Daoy (cell line): ENCODE results near the gene FUT4. TPM values are rescaled to one million over a fixed set of nuclear protein-coding genes. Genes with fewer than 3 reads are reported as not detected.
"Not testable (repeated sequence)": the region's sequence is repeated elsewhere in the genome, so short reads cannot be mapped to it uniquely, and the experiment has no call there.

ENCODE experiments used
- DNase-seq: peaks from one replicate; pipeline ENCODE4 v3.0.0-alpha.2; 2015; ENCODE audit warnings: low read depth
- total RNA-seq: library from RNA; depleted of rRNA; stranded (reverse); fragments of >200 nt; shearing (Covaris generic); gene quantifications from 2 replicates; pipeline ENCODE4 v1.2.3, GENCODE V29; 2014

Gene FUT4
- total RNA-seq, 1 experiment from 2014 or later, result 2.5 TPM

- DNase-seq, result no peak
Observed at GRCh38 chr11:94533206-94533605, 10.5 kb upstream of the FUT4 start.

- no peak for DNase-seq
Observed at GRCh38 chr11:94533696-94534630, 9.8 kb upstream of the FUT4 start.

- DNase-seq, result no peak
Observed at GRCh38 chr11:94536386-94536785, 7.3 kb upstream of the FUT4 start.

GRCh38 chr11:94537031-94537600 lies 6.6 kb upstream of the FUT4 start:
- DNase-seq, result no peak

- DNase-seq, result no peak
Observed at GRCh38 chr11:94539420-94539819, 4.3 kb upstream of the FUT4 start.

DNA sequence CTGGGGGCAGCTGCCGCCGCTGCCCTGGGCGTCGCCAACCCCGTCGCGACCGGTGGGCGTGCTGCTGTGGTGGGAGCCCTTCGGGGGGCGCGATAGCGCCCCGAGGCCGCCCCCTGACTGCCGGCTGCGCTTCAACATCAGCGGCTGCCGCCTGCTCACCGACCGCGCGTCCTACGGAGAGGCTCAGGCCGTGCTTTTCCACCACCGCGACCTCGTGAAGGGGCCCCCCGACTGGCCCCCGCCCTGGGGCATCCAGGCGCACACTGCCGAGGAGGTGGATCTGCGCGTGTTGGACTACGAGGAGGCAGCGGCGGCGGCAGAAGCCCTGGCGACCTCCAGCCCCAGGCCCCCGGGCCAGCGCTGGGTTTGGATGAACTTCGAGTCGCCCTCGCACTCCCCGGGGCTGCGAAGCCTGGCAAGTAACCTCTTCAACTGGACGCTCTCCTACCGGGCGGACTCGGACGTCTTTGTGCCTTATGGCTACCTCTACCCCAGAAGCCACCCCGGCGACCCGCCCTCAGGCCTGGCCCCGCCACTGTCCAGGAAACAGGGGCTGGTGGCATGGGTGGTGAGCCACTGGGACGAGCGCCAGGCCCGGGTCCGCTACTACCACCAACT lies 1.0 kb downstream of the FUT4 start:
- DNase-seq, result no peak

GRCh38 chr11:94545264-94546161 lies 1.8 kb downstream of the FUT4 start:
- DNase-seq, result no peak

DNA sequence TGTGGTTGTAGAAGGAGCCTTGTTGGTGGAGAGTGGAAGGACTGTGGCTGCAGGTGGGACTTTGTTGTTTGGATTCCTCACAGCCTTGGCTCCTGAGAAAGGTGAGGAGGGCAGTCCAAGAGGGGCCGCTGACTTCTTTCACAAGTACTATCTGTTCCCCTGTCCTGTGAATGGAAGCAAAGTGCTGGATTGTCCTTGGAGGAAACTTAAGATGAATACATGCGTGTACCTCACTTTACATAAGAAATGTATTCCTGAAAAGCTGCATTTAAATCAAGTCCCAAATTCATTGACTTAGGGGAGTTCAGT lies 2.4 kb downstream of the FUT4 start:
- no peak for DNase-seq

GRCh38 chr11:94546886-94547285 lies 3.2 kb downstream of the FUT4 start:
- DNase-seq, result no peak

DNA sequence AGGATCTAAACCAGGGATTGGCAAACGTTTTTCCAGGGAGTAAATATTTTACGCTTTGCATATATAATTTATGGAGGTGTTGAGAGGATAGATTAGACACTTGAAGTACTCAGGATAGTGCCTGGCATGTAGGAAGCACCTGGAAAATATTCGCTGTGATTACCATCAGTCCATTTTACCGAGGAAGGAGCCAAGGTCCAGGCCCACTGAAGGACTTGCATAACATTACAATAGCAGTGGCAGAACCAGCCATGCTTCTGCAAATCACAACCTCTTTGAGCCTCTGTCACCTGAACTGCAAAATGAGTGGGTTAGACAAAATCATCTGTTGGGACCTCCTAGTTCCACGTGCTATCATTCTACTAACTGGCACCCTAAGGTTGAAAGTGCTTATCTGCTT lies 5.4 kb downstream of the FUT4 start:
- DNase-seq, result no peak

DNA sequence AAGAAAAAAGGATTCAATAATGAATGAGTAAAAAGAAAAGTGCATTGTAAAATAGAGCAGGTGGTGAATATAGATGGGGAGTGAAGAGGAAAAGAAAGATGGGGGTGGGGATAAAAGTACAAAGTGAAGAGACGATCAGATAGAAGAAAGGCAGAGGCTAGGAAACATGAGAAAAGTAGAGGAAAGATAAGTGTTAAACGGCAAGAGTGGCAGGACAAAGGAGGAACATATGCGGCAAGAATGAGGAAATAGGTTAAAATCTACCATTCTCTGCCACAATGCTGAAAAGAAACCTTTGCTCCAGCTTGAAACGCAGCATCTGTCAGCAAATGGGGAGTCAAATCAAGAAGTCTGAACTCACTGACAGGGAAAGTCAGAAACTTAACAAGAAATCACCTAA lies 6.8 kb downstream of the FUT4 start:
- DNase-seq, result no peak

- DNase-seq, result peak; percentile 58
Observed at GRCh38 chr11:94553938-94554337, 10.2 kb downstream of the FUT4 start.

DNA sequence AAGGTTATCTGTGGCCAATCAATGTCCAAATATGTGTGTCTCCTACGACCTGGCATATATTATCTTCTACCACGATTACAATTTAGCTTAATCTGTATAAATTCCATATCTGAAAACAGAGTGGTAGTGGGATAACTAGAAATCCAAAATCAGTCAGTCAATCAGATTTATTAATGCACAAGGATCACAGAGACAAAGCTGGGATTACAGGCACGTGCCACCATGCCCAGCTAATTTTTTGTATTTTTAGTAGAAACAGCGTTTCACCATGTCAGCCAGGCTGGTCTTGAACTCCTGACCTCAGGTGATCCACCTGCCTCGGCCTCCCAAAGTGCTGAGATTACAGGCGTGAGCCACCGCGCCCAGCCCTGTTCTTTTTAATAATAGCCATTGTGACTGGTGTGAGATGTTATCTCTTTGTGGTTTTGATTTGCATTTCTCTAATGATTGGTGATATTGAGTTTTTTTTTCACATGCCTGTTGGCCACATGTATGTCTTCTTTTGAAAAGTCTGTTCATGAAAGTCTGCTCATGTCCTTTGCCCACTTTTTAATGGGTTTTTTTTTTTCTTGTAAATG lies 12.1 kb downstream of the FUT4 start:
- DNase-seq, result not testable (repeated sequence)

GRCh38 chr11:94557421-94557820 lies 13.7 kb downstream of the FUT4 start:
- no peak for DNase-seq

GRCh38 chr11:94557992-94558391 lies 14.3 kb downstream of the FUT4 start:
- no peak for DNase-seq

GRCh38 chr11:94558468-94558867 lies 14.7 kb downstream of the FUT4 start:
- DNase-seq, result no peak

GRCh38 chr11:94558932-94559331 lies 15.2 kb downstream of the FUT4 start:
- DNase-seq, result no peak

GRCh38 chr11:94559361-94559760 lies 15.6 kb downstream of the FUT4 start:
- no peak for DNase-seq

DNA sequence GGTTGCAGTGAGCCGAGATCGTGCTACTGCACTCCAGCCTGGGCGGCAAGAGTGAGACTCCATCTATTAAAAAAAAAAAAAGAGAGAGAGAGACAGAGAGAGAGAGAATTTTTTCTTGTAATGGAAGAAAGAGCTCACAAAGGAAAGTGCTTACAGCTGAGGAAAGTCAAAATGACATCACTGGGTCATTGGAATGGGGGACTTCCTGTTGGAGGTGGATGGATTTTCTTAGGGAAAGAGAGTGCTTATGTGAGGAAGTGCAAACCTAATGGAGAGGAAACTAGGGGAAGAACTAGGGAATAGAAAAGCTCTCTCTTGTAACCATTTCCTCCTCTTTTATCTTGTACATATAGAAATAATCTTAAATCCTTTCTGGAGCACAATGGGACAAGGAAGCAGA lies 17.1 kb downstream of the FUT4 start:
- DNase-seq, result no peak

DNA sequence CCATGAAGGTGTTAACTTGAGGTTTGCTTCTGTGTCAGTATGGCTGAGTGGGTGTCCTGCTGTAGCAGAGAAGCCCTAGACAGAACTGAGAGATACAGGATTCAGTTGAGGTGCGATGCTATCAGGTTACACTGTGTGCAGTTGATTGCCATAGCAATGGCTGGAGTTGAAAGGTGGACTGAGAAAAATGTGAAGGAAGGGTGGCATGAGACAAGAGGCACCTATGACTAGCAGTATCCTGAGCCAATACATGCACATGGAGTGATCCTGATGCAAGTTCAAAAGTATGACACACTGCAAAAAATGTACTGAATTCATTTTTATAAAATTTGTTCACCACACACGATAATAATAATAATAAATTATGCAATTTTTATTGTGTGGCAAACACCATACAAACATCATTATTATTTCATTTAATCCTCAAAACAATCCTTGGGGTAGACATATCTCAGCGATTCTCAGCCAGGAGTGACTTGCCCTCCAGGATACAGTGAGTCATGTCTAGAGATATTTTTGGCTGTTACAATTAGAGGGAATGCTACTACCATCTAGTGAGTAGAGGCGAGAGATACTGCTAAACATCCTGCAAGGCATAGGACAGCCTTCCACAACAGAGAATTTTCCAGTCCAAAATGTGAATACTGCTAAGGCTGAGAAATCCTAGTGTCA lies 19.6 kb downstream of the FUT4 start:
- DNase-seq, result peak; percentile 55

DNA sequence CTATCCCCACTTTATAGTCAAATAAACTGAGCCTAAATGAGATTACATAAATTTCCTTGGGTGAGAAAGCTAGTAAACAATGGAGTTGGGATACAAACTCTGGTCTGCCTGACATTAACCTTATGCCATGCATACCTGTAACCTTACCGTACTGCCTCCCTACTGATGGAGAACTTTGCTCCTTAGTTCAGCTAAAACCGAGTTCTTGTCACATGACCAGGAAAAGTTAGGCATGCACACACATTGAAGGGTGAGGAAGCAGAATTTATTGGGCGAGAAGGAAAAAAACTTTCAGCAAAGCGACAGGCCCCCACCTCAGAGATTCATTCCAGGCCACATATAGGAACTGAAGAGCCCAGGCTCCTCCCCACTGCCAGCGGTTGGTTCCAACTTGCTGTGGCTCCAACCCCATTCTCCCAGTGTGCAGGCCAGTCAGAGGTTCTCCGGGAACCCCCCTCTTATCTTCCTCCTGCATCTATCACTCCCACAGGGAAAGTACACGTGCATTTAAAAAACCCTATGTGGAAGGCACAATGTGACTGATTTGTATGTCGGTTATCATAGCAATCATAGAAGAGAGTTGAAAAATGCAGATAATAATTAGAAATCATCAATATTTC lies 20.2 kb downstream of the FUT4 start:
- DNase-seq, result peak; percentile 25
